HG03571 (cell line): ENCODE measurements around the gene GGCX.

Experiments
- ATAC-seq: cut with Tn5 transposase; IDR thresholded peaks from one replicate; pipeline ENCODE4 v1.9.1; 2021; ENCODE audit not compliant: unreplicated experiment

The GGCX gene

DNA sequence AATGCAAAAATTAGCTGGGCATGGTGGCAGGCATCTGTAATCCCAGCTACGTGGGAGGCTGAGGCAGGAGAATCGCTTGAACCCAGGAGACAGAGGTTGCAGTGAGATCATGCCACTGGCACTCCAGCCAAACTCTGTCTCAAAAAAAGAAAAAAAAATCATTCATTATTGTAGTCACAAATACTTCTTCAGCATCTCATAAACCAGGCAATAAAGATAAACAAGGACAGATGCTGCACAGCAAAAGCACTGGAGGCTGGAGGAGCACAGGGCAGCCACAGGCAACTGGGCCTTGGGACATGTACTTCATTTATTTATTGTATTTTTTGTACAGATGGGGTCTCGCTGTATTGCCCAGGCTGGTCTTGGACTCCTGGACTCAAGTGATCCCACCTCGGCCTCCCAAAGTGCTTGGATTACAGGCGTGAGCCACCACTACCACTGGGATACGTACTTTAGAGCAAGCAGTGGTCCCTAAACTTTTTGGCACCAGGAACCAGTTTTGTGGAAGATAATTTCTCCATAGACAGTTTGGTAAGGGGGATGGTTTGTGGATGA lies 39.1 kb downstream of the GGCX start:
- no peak for ATAC-seq

DNA sequence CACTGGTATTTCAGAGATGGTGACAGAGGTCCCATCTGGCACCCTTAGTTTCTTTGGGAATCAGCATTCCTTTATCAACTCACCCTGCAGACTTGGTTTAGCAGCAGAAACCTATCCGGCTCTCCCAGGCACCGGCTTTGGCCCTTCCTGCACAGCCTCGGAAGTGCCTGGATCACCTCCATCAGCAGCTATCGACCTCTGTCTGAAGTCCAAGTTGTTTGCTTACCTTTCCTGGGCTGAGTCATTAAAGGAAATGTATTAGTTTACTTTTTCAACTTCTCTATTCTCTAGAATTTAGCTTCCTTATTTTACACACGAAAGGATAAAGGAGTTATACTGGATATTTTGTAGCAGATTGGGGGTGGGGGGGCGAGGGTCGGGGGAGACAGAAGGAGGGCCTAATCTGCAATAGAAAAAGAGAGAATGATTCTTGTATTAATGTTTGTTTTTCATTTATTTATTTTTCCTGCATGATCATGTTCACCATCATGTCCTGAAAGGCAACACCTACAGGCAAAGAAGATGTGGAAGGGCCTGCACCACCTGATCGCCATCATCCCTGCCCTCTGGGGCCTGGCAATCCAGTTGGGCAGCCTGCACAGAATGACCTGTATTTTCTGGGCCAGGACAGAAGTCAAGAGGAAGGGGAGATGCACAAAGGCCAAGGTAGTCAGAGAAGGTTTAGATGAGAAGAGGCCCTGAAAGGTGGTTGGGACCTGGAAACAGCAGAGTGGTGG lies 44.5 kb downstream of the GGCX start:
- ATAC-seq: no peak

DNA sequence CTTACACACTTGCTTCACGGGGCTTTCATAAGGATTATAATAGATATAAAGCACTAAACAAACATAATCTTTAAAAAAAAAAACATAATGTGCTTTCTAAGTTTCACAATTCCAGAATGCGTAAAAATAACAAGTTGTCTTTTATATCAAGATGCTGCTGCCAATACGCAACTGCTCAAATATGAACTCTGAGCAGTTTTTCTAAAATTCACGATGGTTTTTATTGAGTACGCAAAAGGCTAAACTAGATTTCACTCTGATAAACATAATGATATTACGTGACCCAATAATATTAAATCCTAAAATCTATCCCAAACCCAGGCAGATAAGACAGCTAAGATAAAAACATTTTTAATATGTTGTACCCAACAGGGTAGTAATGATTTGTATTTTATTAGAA lies 47.0 kb downstream of the GGCX start:
- no peak for ATAC-seq

DNA sequence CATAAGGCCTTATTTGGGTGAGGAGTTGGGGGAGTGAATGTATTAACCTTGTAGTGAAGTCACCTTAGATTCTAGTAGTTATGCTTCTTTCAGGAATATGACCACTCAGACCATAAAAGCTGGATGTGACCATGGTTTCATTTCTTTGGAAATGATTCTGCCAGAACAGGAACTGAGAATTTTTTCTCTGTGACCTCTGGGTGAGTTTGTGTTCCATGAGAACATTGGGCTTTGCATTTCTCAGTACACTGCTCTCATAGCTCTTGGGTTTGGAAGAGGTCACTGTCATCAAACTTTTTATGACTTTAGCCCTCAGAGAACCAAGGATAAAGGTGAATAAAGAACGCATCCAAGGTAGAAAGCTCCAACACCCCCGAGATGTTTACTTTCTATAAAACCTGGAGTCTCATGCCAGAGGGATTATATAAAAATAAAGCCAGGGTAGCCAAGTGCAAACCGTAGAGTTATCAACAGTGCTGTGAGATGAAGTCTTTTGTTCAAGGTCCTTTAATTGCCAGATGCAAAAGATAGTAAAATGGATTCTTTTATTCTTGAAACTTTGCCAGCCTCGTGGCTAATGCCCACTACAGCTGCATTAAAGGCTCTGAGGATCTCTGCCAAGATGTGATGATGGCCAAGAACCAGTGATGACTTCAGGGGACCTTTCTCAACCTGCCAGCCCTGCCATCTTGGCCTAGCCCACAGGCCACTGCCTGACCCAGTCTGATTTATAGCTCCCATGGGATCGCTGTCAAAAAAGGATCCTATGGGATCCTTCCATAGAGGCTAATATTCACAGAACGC lies 50.1 kb downstream of the GGCX start:
- ATAC-seq: no peak

DNA sequence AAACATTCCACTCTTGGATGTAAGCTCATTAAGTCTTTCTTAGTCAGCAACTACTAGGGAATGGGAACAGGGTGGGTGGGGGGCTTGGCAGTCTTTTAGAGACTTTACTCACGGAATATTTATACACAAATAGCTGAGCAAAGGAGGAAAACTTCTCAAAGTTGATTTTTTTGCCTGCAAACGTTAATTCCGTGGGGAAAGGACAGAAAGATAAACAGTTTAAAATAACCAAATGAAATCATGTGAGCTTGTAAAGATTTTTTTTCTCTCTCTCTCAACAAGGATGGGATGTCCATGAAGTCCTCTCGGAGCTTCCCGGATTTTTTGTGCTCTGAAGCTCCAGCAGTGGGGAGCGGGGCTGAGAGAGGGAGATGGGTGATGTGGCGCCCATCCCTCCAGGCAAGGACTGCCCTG lies 54.5 kb downstream of the GGCX start:
- no peak for ATAC-seq

DNA sequence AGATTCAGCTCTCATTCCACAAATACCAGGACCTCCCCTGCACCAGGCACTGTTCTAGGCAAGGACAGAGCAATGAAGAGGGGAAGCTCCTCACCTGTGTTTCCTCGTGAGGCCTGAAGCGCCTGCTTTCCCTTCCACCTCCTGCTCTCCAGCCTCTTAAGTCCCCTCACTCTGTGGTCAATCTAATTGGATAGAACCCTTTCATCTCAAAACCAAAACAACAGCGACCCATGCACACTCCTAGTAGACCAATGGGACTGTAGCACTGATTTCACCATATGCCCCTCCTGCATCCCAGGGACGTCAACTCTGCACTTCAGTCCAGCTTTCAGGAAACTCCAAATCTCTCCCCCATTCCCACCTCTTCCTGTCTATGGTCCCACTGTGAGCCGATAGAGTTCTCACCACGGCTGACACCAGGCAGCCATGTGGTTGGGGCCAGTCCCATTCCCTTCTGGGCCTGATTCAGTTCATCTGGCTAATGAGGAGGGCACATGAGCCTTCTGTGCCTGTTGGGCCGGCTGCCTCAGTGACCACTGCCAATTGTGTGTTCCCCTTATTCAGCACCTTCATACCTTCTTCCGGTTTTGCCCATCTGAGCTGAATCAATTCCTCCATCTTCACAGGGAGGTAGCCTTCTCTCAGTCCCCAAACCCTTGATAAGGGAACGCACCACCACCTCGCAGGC lies 55.6 kb downstream of the GGCX start:
- no peak for ATAC-seq

DNA sequence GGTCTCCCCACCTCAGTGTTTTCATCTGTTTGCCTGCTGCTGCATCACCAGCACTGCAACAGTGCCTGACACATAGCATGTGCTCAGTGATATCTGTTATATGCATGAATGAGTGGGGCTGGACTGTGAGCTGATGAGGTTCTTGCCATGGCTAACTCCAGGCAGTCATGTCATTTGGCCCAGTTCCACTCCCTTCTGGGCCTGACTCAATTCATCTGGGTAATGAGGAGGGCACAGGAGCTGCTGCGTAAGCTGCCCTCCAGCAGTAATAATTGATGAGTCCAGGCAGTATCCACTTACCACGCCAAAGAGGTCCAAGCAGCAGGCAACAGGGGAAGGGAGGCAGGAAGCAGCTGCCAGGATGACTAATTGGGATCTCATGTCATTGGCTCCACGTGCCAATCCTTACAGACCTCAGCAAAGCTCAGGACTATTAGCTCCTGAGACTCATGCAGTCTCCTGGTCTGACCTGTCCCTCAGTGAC lies 56.5 kb downstream of the GGCX start:
- ATAC-seq: no peak

DNA sequence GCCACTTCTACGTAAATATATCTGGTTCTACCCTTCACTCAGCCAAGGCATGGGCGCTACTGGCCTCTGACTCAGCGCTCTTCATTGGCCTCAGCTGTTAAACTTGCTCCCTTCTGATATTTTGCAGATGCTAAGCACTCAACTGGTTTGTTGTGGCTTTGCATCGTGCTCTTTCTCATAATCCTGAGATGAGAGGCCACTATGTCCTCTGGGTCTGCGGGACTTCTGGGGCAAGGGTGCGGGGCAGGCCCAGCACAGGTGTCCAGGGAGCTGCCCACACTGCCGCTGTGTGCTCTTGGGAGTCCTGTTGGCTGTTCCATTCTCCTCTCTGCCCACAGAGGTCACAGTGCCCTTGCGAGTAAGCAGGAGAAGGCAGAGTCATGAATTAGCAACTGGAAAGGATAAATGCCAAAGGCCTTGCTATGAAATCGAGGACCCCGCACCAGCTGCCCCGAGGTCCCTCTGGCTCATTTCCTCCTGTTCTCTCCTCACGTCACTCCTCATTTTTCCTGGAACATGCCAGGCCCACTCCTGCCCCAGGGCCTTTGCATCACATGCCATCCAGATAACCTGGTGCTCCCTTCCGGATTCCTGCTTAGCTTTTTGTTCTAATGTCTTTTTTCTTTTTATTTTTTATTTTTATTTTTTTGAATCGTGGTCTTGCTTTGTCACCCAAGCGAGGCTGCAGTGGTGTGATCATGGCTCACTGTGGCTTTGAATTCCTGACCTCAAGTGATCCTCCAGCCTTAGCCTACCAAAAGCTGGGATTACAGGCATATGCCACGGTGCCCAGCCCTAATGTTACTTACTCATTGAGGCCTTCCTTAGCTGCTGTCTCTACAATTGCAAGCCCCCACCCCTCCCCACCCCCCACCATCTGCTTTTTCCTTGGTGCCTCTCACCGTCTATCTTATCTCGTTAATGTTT lies 57.2 kb downstream of the GGCX start:
- no peak for ATAC-seq

DNA sequence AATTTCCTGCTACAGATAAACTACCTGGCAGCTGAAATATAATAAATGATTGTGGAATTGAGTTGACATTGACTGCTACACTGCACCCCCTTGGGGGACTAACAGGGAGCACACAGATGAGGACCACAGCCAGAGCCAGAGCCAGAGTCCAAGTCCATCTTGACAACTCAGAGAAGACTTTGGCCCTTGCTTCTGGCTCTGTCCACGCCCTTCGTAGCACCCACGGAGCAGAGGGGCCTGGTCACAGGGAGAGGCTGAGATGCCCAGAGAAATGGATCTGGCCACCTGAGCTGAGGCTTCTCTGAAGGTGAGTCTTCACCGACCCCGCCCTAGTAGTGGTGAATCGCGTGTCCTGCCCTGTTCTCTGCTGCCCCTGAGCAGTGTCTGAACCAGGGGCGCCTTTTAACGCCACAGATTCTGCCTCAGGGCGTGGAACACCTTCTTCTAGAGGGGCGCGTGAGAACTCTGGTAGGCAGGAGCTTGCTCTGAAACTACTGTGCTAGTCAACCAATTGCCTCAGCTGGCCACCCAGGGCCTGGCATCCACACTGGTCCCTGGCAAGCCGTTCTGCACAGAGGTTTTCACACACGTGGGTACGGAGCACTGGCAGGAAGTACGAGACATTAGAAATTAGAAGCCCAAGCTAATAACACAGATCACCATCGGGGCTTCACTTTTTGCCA lies 58.0 kb downstream of the GGCX start:
- no peak for ATAC-seq

DNA sequence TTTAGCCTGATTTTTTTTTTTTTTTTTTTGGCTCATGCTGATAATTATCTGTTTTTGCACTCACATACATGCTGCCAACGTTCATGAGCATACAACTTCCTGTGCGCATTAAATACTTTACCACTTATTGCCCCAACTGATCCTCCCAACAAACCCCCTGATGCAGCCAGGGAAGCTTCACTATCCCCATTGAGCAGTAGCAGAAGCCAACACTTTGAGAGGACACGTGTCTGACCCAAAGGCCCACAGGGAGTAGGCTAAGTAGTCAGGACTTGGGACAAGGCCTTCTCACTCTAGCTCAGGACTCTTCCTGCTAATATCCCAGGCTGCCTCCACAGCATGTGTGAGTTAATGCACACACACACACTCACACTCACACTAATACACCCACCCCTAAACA lies 58.6 kb downstream of the GGCX start:
- ATAC-seq: no peak

DNA sequence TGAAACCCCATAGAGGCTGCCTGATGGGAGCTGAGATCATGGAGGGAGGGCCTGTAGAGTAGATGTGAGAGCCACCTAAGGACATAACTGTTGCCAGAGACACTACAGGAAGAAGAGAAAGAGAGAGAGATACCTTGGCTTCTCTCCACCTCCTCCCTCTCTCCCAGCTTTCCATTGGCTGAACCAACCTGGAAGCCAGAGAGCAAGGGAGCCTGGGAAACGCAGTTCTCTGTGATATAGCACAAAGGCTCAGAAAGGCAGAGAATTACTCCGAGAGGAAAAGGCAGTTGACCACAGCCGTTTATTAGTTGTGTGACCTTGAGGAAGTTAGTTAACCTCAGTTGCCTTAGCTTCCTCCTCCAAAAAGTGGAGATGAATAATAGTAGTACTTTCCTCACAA lies 60.0 kb downstream of the GGCX start:
- ATAC-seq: no peak

DNA sequence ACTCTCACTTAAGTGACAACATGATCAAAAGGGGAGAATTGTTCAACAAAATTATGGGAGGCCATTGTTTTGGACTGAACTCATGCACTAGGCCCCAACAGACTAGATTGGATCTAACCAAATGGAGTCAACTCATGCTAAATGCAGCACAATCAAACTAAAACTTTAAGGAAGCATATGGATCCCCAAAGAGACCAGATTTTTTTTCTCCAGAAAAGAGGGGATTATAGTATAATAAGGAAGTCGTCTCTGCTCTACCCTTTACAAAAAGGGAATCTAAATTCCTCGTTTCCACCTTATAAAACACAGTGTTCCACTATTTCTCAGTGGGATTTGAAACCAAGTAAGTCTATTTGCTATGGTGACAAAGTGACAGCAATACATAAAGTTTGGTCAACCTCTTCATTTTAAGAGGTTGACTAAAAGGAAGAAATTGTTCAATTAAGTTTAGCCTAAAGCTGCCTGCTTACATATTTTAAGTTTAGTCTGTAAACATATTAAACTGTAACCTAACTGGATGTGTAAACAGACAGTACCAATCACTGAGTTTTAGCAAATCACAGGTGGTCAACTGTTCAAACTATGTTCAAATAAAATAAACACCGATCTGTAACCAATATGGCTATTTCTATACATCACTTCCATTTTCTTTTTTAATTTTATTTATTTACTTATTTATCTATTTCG lies 63.2 kb downstream of the GGCX start:
- ATAC-seq: no peak

DNA sequence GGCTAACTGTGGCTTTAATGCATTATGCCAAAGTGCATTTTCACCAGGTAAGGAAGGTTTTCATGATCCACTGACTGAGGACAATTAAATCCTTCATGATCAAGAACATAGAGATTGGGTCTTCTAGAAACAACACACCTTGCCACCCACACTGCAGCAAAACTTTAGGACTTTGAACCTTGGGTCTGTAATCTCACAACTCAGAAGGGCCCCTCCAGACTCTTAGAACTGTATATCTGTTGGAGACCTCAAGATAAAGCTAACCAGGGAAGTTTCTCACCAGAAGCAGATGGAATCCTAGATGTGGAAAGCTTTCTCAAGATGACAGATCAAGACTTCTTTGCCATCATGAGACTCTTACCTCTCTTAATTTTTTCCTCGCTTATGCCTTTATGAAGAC lies 64.9 kb downstream of the GGCX start:
- no peak for ATAC-seq
